ENCODE results near the gene EFHD2. TPM values are rescaled to one million over a fixed set of nuclear protein-coding genes. Genes with fewer than 3 reads are reported as not detected.
"Not testable (repeated sequence)": the region's sequence is repeated elsewhere in the genome, so short reads cannot be mapped to it uniquely, and the experiment has no call there.

EFHD2 gene
- total RNA-seq, 1 experiment from 2014 or later = 29.5 TPM

DNA sequence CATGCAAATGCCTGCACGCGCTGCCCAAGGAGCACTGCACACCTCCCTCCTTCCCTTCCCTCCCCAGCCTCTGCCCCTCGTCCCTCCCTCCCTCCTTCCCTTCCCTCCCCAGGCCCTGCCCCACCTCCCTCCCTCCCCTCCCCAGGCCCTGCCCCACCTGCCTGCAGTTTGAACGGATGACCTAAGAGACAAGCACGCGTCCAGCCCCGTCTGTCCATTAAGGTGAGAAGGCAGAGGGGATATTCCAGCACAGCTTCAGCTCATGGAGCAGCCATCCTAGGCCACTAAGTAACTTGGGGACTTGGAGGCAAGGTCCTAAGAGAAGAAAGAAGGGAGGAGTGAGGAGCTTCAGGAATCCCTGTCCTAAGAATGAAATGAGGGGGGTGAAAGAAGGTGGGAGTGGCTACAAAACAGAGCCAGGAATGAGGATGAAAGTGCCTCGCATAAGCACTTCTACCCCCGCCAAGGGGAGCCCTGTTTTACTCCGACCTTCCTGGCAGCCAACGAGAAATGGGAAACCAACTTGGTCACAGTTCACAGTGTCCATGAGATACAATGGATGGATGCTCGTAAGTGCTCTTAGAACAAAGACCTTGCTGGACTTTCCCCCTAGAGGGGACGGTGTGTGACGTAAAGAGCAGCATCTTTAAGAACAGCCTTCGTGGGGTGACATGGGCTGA, 21.3 kb upstream of the EFHD2 start:
- intact Hi-C loops (cut with micrococcal nuclease; ENCODE audit: unreplicated experiment) = no loop called here
- Mint-ChIP-seq H3K27me3 (ENCODE audit: insufficient read depth, unreplicated experiment) (no peaks in the 10 kb centered on the region), H3K9me3 (ENCODE audit: unreplicated experiment) (no peaks in the 10 kb centered on the region), H3K36me3 (ENCODE audit: insufficient read depth, unreplicated experiment) (no peaks in the 10 kb centered on the region), H3K27ac (ENCODE audit: unreplicated experiment) (no peak overlapping the region), H3K4me1 (ENCODE audit: low read depth, unreplicated experiment) (no peaks in the 10 kb centered on the region), H3K4me3 (ENCODE audit: unreplicated experiment) (no peak overlapping the region)
- H3K27me3 ChIP-seq (replicated peaks; ENCODE audit: control insufficient read depth, insufficient read depth, low read length) = no peaks in the 10 kb centered on the region
- no peak overlapping the region for H3K4me3 ChIP-seq (ENCODE audit: low read depth, low read length)
- H3K36me3 ChIP-seq (ENCODE audit: control insufficient read depth, insufficient read depth, low read length) = no peaks in the 10 kb centered on the region
- ChIA-PET POLR2A (no interaction called here), CTCF (no interaction called here)
- H3K4me1 ChIP-seq = no peaks in the 10 kb centered on the region
- DNase-seq = no peak
- BruUV-seq (replicated peaks) = no TSS peak
- TF ChIP-seq, protein P1, sequence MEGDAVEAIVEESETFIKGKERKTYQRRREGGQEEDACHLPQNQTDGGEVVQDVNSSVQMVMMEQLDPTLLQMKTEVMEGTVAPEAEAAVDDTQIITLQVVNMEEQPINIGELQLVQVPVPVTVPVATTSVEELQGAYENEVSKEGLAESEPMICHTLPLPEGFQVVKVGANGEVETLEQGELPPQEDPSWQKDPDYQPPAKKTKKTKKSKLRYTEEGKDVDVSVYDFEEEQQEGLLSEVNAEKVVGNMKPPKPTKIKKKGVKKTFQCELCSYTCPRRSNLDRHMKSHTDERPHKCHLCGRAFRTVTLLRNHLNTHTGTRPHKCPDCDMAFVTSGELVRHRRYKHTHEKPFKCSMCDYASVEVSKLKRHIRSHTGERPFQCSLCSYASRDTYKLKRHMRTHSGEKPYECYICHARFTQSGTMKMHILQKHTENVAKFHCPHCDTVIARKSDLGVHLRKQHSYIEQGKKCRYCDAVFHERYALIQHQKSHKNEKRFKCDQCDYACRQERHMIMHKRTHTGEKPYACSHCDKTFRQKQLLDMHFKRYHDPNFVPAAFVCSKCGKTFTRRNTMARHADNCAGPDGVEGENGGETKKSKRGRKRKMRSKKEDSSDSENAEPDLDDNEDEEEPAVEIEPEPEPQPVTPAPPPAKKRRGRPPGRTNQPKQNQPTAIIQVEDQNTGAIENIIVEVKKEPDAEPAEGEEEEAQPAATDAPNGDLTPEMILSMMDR (IDR thresholded peaks at IDR 0.05; ENCODE audit: insufficient read depth in 1 of 2, low read depth in 1 of 2, low read length in 1 of 2, severe bottlenecking in 1 of 2, unreplicated experiment in 1 of 2) = no peak
- H3K9me3 ChIP-seq = no peaks in the 10 kb centered on the region

DNA sequence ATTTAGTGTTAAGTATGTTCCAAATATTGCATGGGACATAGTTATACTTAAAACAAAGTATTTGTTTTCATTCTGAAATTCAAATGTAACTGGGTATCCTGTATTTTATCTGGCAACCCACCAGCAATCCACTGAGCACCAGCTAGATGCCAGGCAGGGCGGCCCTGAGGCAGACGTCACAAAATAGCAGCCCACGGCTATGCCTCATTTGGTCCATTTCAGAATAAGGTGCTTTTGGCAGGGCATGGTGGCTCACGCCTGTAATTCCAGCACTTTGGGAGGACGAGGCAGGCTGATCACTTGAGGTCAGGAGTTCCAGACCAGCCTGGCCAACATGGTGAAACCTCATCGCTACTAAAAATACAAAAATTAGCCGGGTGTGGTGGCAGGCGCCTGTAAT, 19.9 kb upstream of the EFHD2 start:
- H3K4me3 Mint-ChIP-seq (ENCODE audit: unreplicated experiment); H3K4me1 Mint-ChIP-seq (ENCODE audit: low read depth, unreplicated experiment); H3K36me3 Mint-ChIP-seq (ENCODE audit: insufficient read depth, unreplicated experiment); DNase-seq; H3K27ac Mint-ChIP-seq (ENCODE audit: unreplicated experiment); H3K27me3 ChIP-seq (replicated peaks; ENCODE audit: control insufficient read depth, insufficient read depth, low read length); intact Hi-C loops (cut with micrococcal nuclease; ENCODE audit: unreplicated experiment); H3K27me3 Mint-ChIP-seq (ENCODE audit: insufficient read depth, unreplicated experiment); H3K4me3 ChIP-seq (ENCODE audit: low read depth, low read length); H3K9me3 Mint-ChIP-seq (ENCODE audit: unreplicated experiment); BruUV-seq (replicated peaks); H3K36me3 ChIP-seq (ENCODE audit: control insufficient read depth, insufficient read depth, low read length); POLR2A ChIA-PET; CTCF ChIA-PET; H3K4me1 ChIP-seq; H3K9me3 ChIP-seq: not testable (repeated sequence)

DNA sequence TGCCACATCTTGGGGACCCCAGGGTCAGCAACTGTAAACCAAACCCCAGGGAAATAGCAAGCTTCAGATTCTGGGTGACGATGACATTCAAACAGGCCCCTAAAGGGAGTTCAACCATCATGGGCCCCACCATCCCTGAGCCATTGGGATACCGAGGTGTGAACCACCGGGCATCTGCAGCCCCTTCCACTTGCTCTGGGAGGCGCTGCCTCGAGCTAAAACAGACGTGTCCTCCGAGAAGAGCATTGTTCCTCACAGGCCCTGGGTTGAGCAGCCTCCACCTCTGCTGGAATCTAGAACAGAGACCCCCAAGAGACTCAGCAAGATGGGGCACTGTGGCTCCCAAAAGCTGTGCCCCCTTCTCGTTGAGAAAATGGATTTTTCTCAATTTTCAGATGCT, 19.0 kb upstream of the EFHD2 start:
- intact Hi-C loops (cut with micrococcal nuclease; ENCODE audit: unreplicated experiment) = no loop called here
- ChIA-PET POLR2A (no interaction called here), CTCF (interaction anchor here (0.6 kb wide), 1 partner anchor 655 kb away, joined by 5 read pairs; no protein-coding TSS in a partner anchor)
- Mint-ChIP-seq H3K36me3 (ENCODE audit: insufficient read depth, unreplicated experiment) (no peaks in the 10 kb centered on the region), H3K9me3 (ENCODE audit: unreplicated experiment) (no peaks in the 10 kb centered on the region), H3K4me3 (ENCODE audit: unreplicated experiment) (no peak overlapping the region), H3K4me1 (ENCODE audit: low read depth, unreplicated experiment) (no peaks in the 10 kb centered on the region), H3K27me3 (ENCODE audit: insufficient read depth, unreplicated experiment) (no peaks in the 10 kb centered on the region), H3K27ac (ENCODE audit: unreplicated experiment) (no peak overlapping the region)
- H3K9me3 ChIP-seq = no peaks in the 10 kb centered on the region
- H3K36me3 ChIP-seq (ENCODE audit: control insufficient read depth, insufficient read depth, low read length) = no peaks in the 10 kb centered on the region
- H3K27me3 ChIP-seq (replicated peaks; ENCODE audit: control insufficient read depth, insufficient read depth, low read length) = no peaks in the 10 kb centered on the region
- BruUV-seq (replicated peaks) = no TSS peak
- no peak for DNase-seq
- H3K4me3 ChIP-seq (ENCODE audit: low read depth, low read length) = no peak overlapping the region
- TF ChIP-seq, protein P1 (IDR thresholded peaks at IDR 0.05; ENCODE audit: insufficient read depth in 1 of 2, low read depth in 1 of 2, low read length in 1 of 2, severe bottlenecking in 1 of 2, unreplicated experiment in 1 of 2) = no peak
- H3K4me1 ChIP-seq = peaks cover 4% of the 10 kb centered on the region; the same call in 1 of the 2 replicates

Measured in Caco-2 (cell line).